NCI-H524 treated with DMSO at 0.1 percent for 48 hours (cell line): ENCODE data around the gene RAB22A.
"Not testable (repeated sequence)": the region's sequence is repeated elsewhere in the genome, so short reads cannot be mapped to it uniquely, and the experiment has no call there.

Source experiments
- DNase-seq: peaks from one replicate; lab custom pipeline; 2025; lab: John Stamatoyannopoulos, UW

RAB22A gene

DNA sequence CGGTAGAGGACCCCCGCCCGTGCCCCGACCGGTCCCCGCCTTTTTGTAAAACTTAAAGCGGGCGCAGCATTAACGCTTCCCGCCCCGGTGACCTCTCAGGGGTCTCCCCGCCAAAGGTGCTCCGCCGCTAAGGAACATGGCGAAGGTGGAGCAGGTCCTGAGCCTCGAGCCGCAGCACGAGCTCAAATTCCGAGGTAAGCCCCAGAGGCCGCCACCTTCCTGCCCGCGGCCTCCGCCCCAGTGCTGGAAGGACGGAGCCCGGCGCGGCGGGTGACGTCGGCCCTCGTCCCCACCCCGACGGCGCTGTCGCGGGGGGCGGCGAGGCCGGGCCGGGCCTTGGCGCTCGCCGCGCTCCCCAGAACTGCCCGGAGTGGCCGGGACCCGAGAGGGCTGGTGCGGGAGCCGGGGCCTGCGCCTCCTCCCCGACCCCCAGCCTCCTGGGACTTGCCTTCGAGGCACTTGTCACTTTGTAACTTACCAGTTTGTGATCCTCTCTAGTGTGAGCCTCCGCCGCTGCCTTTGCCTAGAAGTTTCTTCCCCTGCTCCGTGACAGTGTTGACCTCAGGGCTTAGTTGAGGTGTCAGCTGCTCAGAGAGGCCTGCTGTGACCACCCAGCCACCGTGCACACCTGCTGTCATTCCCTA, 79.9 kb downstream of the RAB22A start:
- DNase-seq: no peak

GRCh38 chr20:58389968-58390658, 80.6 kb downstream of the RAB22A start:
- no peak for DNase-seq

DNA sequence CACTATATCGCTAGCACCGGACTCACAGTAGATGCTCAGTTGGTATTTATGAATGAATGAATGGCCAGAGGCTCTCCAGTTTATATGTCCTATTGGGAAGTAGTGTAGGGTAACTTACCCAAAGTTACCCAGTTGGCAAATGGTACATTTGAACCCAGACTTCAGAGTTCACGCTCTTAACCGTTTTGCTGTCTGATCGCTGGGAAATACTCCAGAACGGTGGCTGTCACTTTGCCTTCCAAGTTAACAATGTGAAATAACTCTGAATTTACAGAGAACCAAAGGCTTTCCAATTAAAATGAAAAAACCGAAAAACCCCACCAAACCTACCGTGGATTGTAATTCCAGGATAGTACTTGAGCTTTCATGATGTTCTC, 81.1 kb downstream of the RAB22A start:
- no peak for DNase-seq

GRCh38 chr20:58392286-58392685, 82.8 kb downstream of the RAB22A start:
- no peak for DNase-seq

- no peak for DNase-seq
These were observed 83.8 kb downstream of the RAB22A start for GRCh38 chr20:58393299-58393698.

- DNase-seq: no peak
These were observed 85.3 kb downstream of the RAB22A start for GRCh38 chr20:58394801-58395200.

- DNase-seq: no peak
These were observed 86.1 kb downstream of the RAB22A start for GRCh38 chr20:58395604-58396003.

- no peak for DNase-seq
These were observed 87.9 kb downstream of the RAB22A start for GRCh38 chr20:58397429-58397828.

- DNase-seq: no peak
These were observed 88.7 kb downstream of the RAB22A start for GRCh38 chr20:58398254-58398653.

DNA sequence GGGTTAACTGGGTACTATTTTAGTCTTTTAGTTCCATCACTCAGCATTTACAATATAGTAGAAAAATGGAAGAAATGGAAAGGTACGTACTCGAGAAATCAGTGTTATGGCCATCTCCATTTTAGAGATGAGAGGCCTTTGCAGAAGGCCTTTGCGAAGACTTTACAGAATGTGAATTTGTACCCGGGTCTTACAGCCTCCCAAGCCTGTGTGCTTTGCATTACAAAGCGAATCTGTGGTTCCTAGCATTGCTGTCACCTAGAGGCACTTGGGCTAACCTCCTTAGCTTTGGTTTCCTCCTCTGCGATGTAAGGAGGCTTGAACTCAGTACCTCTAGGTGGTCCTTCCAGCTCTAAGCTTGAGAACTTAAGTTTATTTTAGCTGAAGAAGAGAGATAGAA, 90.4 kb downstream of the RAB22A start:
- DNase-seq: no peak

GRCh38 chr20:58401162-58401561, 91.6 kb downstream of the RAB22A start:
- no peak for DNase-seq

GRCh38 chr20:58402305-58402704, 92.8 kb downstream of the RAB22A start:
- no peak for DNase-seq

GRCh38 chr20:58402827-58403226, 93.3 kb downstream of the RAB22A start:
- no peak for DNase-seq

DNA sequence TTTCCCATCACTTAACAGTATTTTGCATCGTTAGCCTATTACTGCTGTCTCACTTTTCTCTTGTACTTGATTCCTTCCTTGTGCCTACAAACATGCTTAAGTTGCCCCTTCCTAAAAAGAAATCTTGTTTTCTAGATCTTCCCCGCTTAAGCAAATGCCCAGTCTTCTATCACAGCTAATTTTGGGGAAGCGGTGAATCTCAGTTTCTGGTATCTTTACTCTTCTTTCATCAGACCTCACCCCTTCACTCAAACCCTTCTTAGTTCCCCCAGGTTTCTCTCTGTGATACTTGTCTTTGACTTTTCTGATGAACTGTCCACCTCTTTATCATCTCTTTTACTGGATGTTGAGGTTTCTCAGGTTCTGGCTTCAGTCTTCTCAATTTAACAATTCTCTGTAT, 93.8 kb downstream of the RAB22A start:
- DNase-seq: no peak

- no peak for DNase-seq
These were observed 96.2 kb downstream of the RAB22A start for GRCh38 chr20:58405504-58406291.

DNA sequence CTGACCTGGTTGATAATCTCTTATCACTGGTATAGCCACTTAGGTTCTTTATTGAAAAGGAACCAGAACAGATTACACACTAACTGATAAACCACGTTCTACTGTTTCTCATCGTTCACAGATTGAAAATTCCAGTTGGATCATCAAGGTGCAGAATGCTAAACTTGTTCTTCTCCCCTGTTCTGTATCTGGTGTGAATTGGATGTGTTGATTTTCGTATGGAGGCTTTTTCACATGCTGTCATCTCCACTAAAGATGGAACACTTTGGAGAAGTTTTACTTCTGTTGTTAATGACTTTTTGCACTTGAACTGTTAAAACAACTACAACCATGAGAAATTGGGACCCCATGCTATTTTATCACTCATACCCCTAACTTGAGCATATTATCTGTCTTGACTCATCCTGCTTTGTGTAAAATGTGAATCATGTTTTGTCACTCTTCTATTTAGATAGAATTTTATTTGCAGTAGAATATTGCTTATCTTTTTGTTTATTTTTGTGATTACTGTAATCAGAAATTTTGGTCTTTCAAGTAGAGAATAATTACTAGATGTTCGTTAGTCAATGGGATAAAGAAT, 97.0 kb downstream of the RAB22A start:
- DNase-seq: no peak

DNA sequence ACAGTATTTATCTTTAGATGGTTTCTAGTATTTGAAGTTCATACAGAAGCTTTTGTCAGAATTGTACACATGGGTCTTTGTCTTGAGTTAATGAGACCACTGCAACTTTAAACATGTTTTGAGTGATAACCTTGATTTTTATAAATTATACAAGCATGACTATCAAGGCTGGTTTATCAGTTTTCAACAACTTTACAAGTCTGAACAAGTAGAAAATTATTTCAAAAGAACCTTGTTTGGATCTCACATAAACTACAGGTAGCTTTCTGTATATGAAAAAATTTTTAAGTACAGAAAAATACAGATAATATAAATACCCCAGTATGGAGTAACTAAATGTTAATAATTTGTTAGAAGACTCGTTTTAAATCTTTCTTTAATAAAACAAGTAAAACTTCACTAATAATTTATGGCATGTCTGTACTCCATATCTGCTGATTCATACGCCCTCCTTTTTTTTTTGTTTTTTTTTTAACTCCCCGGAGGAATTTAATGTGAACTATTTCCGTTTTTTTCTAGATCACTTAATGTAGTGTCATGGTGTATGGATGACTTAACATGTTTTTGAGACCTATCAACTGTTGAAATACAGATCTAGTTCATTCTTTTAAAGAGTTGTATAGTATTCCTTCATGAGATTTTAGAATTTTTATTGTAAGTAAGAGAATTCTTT, 97.8 kb downstream of the RAB22A start:
- DNase-seq: no peak

DNA sequence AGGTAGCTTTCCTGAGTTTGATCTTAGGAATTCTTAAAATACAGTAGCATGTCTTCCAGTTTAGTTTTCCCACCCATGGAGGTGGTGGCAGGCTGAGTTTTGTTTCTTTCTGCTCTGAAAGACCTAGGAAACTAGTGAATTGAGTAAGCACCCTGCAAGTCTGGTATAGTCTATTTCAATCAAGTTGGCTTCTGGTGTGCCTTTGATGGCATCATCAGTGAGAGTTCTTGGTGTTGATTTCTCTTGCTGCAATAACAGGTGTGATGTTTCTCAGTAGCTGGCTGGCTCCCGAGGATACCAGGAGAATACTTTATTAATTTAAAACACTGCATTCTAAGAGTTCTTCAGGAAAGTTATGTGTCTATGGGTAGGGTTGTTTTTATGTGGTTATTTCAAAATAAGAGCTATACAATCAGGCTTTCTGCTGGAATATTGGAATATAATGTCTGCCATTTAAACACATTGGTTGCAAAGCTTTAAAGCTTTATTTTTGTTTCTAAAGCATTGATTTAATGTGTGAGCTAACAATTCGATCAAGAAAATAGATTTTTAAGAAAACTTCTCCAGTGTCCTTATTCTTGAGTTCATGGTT, 98.5 kb downstream of the RAB22A start:
- no peak for DNase-seq

- no peak for DNase-seq
These were observed 99.2 kb downstream of the RAB22A start for GRCh38 chr20:58408603-58409246.

GRCh38 chr20:58414216-58414615, 104.7 kb downstream of the RAB22A start:
- DNase-seq: not testable (repeated sequence)

DNA sequence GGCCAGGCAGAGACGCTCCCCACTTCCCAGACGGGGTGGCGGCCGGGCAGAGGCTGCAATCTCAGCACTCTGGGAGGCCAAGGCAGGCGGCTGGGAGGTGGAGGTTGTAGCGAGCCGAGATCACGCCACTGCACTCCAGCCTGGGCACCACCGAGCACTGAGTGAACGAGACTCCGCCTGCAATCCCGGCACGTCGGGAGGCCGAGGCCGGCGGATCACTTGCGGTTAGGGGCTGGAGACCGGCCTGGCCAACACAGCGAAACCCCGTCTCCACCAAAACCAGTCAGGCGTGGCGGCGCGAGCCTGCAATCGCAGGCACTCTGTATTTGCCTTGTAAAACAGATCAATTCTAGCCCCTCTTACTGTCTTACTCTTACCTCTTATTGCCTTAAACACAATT, 105.3 kb downstream of the RAB22A start:
- not testable (repeated sequence) for DNase-seq
